Smooth muscle cell (in vitro differentiated cells): ENCODE data around the gene SMCO3. TPM values are rescaled to one million over a fixed set of nuclear protein-coding genes. Genes with fewer than 3 reads are reported as not detected.
A peak's percentile ranks its signal among the peaks of the same experiment; 100 is the strongest.

ENCODE experiments used
- DNase-seq: peaks from one replicate; lab custom pipeline; 2025; ENCODE audit not compliant: unreplicated experiment; lab: John Stamatoyannopoulos, UW
- H2AFZ ChIP-seq: fragments of 200-600 bp; sonication (generic); 2 replicates; pipeline ENCODE4 v1.6.0; 2016; ENCODE audit warnings: antibody characterized with exemption, low read depth, mild to moderate bottlenecking
- H3F3A ChIP-seq: fragments of 200-600 bp; sonication (generic); 2 replicates; pipeline ENCODE4 v1.6.0; 2017; ENCODE audit warnings: antibody characterized with exemption, low read depth
- H3K27ac ChIP-seq: fragments of 200-600 bp; sonication (generic); 2 replicates; pipeline ENCODE4 v1.5.1; 2016; ENCODE audit warnings: low read depth, mild to moderate bottlenecking
- H3K27me3 ChIP-seq: fragments of 200-600 bp; sonication (generic); 2 replicates; pipeline ENCODE4 v1.6.1; 2016; ENCODE audit warnings: low read depth, mild to moderate bottlenecking
- H3K36me3 ChIP-seq: fragments of 200-600 bp; sonication (generic); 2 replicates; pipeline ENCODE4 v1.5.1; 2016; ENCODE audit warnings: low read depth
- H3K4me1 ChIP-seq: fragments of 200-600 bp; sonication (generic); 2 replicates; pipeline ENCODE4 v1.5.1; 2016; ENCODE audit warnings: low read depth
- H3K4me2 ChIP-seq: fragments of 200-600 bp; sonication (generic); 2 replicates; pipeline ENCODE4 v1.6.0; 2016; ENCODE audit warnings: mild to moderate bottlenecking
- H3K4me3 ChIP-seq: fragments of 200-600 bp; sonication (generic); 2 replicates; pipeline ENCODE4 v1.5.1; 2016; ENCODE audit warnings: mild to moderate bottlenecking
- H3K79me2 ChIP-seq: fragments of 200-600 bp; sonication (generic); 2 replicates; pipeline ENCODE4 v1.6.0; 2016; ENCODE audit warnings: low read depth, mild to moderate bottlenecking
- H3K9ac ChIP-seq: fragments of 200-600 bp; sonication (generic); 2 replicates; pipeline ENCODE4 v1.6.0; 2016; ENCODE audit warnings: low read depth
- H3K9me3 ChIP-seq: fragments of 200-600 bp; sonication (generic); replicated peaks from 2 replicates; pipeline ENCODE4 v1.5.1; 2016; ENCODE audit warnings: low read depth
- H4K20me1 ChIP-seq: fragments of 200-600 bp; sonication (generic); 2 replicates; pipeline ENCODE4 v1.6.0; 2016; ENCODE audit warnings: low read depth
- WGBS: methylation state at CpG from one replicate; pipeline ENCODE4 v1.1.7; 2016; ENCODE audit warnings: low lambda C conversion rate; 5-methylcytosine and 5-hydroxymethylcytosine counted together
- polyA plus RNA-seq: library from polyadenylated mRNA; unstranded; fragments of >200 nt; fragmentation: Nextera tagmentation; extraction: Ambion mirVana; gene quantifications from 2 replicates; pipeline ENCODE4 v1.2.1, GENCODE V29; 2016
- total RNA-seq: library from RNA; depleted of rRNA; stranded (reverse); fragments of >200 nt; gene quantifications from 2 replicates; pipeline ENCODE4 v1.2.3, GENCODE V29; 2014
- TF ChIP-seq, protein P1 (sequence below): fragments of 200-600 bp; sonication (generic); IDR thresholded peaks from 2 replicates; pipeline ENCODE4 v1.5.1; 2017; ENCODE audit warnings: borderline replicate concordance, mild to moderate bottlenecking, antibody characterized with exemption; ENCODE audit not compliant: insufficient read depth, poor library complexity, severe bottlenecking

The SMCO3 gene
- 0.22 and 1.7 TPM in 2 replicates for total RNA-seq
- 0.93 and 2.4 TPM in 2 replicates for polyA plus RNA-seq

DNA sequence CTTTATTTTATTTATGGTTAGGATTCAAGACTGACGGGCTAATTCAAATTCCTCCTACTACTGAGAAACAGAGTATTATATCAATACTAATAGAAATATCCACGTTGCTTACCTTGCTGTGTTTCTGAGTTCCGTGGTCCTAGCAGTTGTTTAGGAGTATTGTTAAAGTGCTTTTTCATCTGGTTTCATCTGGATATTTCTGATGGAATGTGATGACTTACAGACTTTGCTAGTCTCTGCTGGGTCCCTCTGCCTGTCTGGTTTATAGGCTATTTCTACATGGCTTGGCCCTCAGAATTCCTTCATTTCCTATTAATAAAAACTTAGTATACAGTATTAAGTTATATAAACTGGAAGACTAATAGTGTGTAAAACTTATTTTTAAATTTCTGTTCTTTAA, at the start of gene SMCO3:
Gene SMCO3, minus strand, starts transcription at position 169 of the 400 bp plus-strand sequence. CDS start 7,502 bp downstream, outside the sequence.
- peak within 1 kb of the TSS; percentile 62 for H2AFZ ChIP-seq

DNA sequence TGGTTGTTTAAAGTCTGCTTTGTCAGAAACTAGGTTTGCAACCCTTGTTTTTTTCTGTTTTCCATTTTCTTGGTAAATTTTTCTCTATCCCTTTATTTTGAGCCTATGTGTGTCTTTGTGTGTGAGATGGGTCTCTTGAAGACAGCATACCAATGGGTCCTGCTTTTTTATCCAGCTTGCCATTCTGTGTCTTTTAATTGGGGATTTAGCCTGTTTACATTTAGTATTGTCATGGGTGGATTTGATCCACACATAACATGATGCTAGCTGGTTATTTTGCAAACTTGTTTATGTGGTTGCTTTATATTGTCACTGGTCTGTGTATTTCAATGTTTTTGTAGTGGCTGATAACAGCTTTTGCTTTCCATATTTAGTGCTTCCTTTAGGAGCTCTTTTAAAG, 46.5 kb upstream of the SMCO3 start:
- H3K4me3 ChIP-seq = no peak overlapping the region
- H3K79me2 ChIP-seq = no peaks in the 10 kb centered on the region
- no peaks in the 10 kb centered on the region for H3K9me3 ChIP-seq
- H4K20me1 ChIP-seq = no peaks in the 10 kb centered on the region
- H3K4me2 ChIP-seq = no peak overlapping the region
- TF ChIP-seq, protein P1, sequence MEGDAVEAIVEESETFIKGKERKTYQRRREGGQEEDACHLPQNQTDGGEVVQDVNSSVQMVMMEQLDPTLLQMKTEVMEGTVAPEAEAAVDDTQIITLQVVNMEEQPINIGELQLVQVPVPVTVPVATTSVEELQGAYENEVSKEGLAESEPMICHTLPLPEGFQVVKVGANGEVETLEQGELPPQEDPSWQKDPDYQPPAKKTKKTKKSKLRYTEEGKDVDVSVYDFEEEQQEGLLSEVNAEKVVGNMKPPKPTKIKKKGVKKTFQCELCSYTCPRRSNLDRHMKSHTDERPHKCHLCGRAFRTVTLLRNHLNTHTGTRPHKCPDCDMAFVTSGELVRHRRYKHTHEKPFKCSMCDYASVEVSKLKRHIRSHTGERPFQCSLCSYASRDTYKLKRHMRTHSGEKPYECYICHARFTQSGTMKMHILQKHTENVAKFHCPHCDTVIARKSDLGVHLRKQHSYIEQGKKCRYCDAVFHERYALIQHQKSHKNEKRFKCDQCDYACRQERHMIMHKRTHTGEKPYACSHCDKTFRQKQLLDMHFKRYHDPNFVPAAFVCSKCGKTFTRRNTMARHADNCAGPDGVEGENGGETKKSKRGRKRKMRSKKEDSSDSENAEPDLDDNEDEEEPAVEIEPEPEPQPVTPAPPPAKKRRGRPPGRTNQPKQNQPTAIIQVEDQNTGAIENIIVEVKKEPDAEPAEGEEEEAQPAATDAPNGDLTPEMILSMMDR = no peak
- H3K9ac ChIP-seq = no peak overlapping the region
- no peak overlapping the region for H2AFZ ChIP-seq
- H3K4me1 ChIP-seq = no peaks in the 10 kb centered on the region
- H3F3A ChIP-seq = no peaks in the 10 kb centered on the region
- no peak overlapping the region for H3K27ac ChIP-seq
- H3K27me3 ChIP-seq = no peaks in the 10 kb centered on the region
- DNase-seq = no peak
- H3K36me3 ChIP-seq = peaks cover 7% of the 10 kb centered on the region

More for the DNA sequence above, at the start of gene SMCO3:
- Histone ChIP-seq H3K4me2 (peak within 1 kb of the TSS; percentile 53), H3K4me1 (no peaks in the 10 kb centered on the region), H3K36me3 (no peaks in the 10 kb centered on the region), H4K20me1 (no peaks in the 10 kb centered on the region), H3K9ac (no peak within 1 kb of the TSS), H3F3A (no peaks in the 10 kb centered on the region), H3K79me2 (peaks cover 2% of the 10 kb centered on the region), H3K4me3 (peak within 1 kb of the TSS; percentile 23), H3K9me3 (no peaks in the 10 kb centered on the region), H3K27me3 (no peaks in the 10 kb centered on the region), H3K27ac (no peak within 1 kb of the TSS)
- TF ChIP-seq, protein P1 = no peak
- 79% methylated on average over 3 of the region's 3 CpGs for WGBS
- no peak for DNase-seq

DNA sequence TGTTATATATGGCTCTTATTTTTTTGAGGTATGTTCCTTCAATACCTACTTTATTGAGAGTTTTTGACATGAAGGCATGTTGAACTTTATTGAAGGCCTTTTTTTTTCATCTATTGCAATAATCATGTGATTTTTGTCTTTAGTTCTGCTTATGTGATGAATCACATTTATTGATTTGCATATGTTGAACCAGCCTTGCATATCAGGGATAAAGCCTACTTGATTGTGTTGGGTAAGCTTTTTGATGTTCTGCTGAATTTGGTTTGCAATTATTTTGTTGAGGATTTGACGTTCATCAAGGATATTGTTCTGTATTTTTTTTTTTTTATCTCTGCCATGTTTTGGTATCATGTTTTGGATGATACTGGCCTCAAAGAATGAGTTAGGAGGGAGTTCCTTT, 44.5 kb upstream of the SMCO3 start:
- H3F3A ChIP-seq = peaks cover 6% of the 10 kb centered on the region
- no peak overlapping the region for H3K27ac ChIP-seq
- no peak for DNase-seq
- WGBS = 89% methylated on average over 1 of the region's 1 CpG
- H3K9ac ChIP-seq = no peak overlapping the region
- no peaks in the 10 kb centered on the region for H3K27me3 ChIP-seq
- H2AFZ ChIP-seq = no peak overlapping the region
- no peaks in the 10 kb centered on the region for H3K9me3 ChIP-seq
- H4K20me1 ChIP-seq = no peaks in the 10 kb centered on the region
- H3K79me2 ChIP-seq = no peaks in the 10 kb centered on the region
- TF ChIP-seq, protein P1 = no peak
- H3K36me3 ChIP-seq = peaks cover 7% of the 10 kb centered on the region
- H3K4me3 ChIP-seq = no peak overlapping the region
- no peak overlapping the region for H3K4me2 ChIP-seq
- peaks cover 10% of the 10 kb centered on the region for H3K4me1 ChIP-seq

DNA sequence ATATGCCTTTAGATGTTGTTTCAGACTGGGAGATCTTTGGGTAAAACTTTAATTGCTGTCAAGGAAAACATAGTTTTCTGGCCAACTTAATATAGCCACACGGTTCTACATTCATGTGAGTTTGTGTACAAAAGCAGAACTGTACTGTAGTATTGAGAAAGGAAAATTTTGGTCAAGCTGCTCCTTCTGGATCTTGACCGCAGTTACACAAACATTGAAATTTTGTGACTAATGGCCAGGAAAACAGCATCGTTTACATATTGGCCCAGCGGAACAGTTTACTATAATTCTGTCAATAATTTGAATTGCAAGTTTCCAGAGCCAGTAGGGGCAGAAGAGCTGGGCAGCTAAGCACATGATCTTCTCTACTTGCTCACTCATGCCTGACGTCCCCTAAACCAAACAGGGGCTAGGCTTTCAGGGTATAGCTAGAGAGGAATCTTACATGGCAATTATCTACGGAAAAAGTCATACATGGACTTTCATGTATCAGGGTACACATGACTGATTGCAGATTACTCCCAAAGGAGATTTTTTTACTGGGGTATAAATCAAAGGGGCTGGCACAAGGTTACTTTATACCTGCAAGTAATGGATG, 40.7 kb upstream of the SMCO3 start:
- TF ChIP-seq, protein P1 = no peak
- H3K36me3 ChIP-seq = peaks cover 7% of the 10 kb centered on the region
- no peak overlapping the region for H3K9ac ChIP-seq
- WGBS = 29% methylated on average over 6 of the region's 6 CpGs
- H3K79me2 ChIP-seq = no peaks in the 10 kb centered on the region
- no peaks in the 10 kb centered on the region for H3K9me3 ChIP-seq
- H3K4me1 ChIP-seq = peaks cover 11% of the 10 kb centered on the region
- H4K20me1 ChIP-seq = no peaks in the 10 kb centered on the region
- H3K27ac ChIP-seq = peak overlapping the region; percentile 73
- H3K4me3 ChIP-seq = peak overlapping the region; percentile 16
- peak overlapping the region; percentile 58 for H2AFZ ChIP-seq
- H3K4me2 ChIP-seq = peak overlapping the region; percentile 68
- H3K27me3 ChIP-seq = no peaks in the 10 kb centered on the region
- H3F3A ChIP-seq = peaks cover 9% of the 10 kb centered on the region
- DNase-seq = no peak
